Measurements from ENCODE around the gene ELANE.
A peak's percentile ranks its signal among the peaks of the same experiment; 100 is the strongest.

Gene ELANE

DNA sequence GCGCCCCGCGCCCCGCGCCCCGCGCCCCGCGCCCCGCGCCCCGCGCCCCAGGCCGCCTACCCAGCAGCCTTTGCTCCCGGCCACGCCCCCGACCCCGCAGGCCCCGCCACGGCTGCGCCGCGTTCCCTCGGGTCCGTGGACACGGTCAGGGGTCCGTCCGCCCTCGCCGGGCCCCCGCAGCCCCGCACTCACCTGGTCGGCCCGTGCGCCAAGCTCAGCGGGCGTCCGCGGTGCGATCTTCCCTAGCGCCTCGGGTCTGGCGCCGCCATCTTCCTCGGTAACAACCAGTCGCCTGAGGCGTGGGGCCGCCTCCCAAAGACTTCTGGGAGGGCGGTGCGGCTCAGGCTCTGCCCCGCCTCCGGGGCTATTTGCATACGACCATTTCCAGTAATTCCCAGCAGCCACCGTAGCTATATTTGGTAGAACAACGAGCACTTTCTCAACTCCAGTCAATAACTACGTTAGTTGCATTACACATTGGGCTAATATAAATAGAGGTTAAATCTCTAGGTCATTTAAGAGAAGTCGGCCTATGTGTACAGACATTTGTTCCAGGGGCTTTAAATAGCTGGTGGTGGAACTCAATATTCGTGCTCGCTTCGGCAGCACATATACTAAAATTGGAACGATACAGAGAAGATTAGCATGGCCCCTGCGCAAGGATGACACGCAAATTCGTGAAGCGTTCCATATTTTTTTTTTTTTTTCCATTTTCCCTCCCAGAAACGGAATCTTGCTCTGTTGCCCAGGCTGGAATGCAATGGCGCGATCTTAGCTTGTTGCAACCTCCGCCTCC, 41.0 kb downstream of the ELANE start, which contains the start of the genes MED16 and RNU6-9:
TSS of gene MED16 (minus strand) at position 294 of the 796 bp plus-strand sequence. CDS start 2,056 bp downstream, outside the sequence.
TSS of gene RNU6-9 (plus strand) at position 591 of the 796 bp plus-strand sequence.
- peak; percentile 50 to 94 (median 84) for DNase-seq

DNA sequence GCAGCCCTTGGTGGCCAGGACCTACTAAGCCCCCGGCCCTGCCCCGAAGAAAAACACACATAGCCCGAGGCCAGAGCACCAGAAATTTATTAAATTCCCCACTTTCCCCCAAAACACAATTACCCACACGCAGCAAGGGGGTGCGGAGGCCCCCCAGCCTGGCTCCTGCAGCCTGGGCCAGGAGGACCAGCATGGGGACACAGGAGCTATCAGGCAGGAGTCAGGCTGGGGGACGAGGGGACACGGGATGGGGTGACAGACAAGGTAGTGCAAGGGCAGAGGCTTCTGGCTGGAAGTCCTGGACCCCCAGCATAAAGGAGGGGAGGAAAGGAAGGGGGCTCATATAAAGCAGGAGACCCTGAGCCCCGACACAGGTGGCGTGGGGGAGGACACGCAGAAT, 44.3 kb downstream of the ELANE start:
- DNase-seq: no peak

DNA sequence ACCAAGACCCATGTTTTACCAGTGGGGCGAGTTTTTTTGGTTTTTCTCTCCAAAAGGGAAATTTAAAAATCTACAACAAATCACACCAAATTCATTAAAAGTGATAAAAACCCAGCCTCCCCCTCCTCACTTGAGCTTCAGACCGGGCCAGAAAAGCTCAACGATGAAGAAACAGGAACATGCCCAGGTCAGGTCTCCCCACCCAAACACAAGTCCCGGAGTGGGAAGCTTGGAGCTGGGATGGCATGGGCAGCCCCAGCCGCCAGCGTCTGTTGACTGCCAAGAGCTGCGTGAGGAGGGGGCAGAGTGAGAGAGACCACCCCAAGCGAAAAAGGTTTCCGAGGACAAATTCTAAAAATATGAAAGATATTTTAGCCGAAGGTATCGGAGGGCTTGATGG, 44.9 kb downstream of the ELANE start:
- no peak for DNase-seq

DNA sequence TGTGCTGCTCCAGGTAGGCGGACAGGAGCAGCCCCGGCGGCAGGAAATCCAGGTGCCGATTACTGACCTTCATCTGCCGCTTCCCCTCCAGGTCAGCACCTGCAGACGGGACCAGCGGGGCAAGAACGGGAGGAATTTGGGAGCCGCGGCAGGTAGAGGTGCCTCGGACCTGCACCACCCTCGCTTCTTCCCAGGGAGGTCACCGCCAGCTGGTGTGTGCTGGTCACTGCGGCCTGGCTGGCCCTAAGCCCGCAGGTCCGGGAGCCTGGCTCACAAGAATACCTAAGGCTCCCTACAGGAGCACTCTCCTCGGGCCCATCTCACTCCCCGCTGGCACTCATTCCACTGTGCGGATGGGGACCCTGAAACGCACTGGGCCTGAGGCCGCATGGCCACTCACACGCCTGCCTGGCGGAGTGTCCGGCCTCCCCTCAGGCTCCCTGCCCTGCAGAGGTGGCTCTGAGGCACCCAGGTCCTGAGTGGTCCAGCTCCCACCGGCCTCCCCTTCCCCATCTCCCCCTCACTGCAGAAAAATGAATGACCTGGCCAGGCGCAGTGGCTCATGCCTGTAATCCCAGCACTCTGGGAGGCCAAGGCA, 45.4 kb downstream of the ELANE start:
- DNase-seq: no peak

DNA sequence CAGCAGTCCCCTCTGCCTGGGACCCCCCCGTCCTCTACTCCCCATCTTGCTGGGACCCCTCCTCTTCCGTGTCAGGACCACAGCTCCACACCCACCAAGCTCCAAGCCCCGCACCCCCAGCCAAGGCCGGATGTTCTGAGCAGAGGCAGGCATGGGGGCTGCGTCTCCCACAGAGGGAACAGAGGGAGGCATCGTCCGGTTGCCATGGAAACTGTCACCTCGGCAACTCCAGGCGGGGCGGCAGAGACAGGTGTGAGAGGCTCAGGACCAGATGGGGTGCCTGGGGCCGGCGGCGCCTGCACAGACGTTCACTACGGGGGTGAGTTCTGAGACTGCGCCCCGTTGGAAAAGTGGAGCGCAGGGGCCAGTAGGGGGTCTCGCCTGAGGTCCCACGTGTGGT, 46.6 kb downstream of the ELANE start:
- DNase-seq: peak in 45 of 56 donors; percentile 23 to 94 (median 68)

DNA sequence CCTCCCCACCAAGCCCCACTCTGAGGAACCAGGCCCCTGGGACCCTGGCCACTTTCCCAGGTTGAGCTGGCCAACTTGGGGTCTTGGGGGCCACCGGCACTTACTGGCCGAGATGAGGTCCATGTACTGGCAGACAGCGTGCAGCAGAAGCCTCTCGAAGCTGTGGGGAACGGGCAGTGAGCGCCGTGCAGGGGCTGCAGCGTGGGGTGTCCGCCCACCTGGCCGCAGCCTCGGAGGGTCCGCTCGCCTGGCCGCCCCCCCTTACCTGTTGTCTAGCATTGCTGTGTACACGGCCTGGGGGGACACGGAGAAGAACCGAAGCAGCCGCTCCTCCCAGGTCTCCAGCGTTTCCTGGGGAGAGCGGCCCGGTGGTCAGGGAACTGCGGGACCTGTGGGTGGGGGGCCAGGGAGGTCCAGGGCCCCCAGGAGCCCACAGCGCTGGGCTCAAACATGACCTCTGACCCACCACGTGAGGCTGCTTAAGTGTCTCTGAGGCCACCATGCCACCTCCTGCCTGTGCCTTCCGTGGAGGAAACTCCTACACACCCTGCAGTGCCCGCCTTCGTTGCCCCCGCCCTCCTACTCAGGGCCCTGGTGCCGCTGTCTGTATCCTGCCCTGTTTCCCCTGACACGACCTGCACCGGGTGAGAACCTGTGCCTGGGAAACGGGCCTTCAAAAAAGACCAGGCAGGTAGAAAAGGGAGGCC, 47.4 kb downstream of the ELANE start:
- DNase-seq: no peak

DNA sequence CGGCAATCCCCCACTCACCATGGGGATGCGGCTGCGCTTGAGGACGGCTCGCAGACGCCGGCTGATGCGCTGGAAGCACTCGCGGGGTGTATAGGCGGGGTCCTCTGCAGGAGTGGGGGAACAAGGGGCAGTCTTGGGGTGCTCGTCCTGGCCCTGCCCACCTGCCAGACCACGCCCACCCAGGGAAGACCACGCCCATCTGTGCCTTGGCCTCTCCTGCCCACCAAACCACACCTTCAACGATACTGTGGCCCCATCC, 47.9 kb downstream of the ELANE start:
- DNase-seq: no peak

DNA sequence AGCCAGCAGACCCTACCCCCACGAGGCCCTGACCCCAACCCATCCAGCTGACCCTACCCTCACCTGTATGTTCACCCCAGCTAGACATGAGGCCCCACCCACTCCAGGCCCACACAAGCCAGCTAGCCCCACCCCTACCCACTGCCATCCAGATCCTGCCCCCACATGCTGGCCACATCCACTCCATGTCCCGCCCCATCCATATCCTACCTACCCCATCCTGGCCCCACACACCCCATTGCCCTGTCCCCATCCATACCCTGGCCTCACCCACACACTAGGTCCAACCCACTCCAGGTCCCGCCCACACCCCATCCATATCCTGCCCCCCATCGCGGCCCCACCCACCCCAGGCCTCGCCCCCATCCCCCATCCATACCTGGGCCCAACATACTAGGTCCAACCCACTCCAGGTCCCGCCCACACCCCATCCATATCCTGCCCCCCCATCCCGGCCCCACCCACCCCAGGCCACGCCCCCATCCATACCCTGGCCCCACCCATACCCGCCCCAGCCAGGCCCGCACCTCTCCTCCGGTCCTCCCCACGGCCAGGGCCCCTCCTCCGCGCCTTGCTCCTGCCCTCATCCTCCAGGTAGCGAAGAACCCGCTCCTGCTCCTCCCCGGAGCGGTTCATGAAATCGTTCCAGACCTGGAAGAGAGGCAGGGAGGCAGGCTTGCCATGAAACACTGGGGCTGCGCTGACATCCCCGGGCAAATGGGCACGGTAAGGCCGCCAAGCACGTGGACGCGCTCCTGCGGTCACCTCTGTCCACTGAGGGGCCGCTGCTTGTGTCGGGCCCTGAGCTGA, 48.4 kb downstream of the ELANE start:
- DNase-seq: peak in 5 of 56 donors; percentile 9 to 48 (median 15)

DNA sequence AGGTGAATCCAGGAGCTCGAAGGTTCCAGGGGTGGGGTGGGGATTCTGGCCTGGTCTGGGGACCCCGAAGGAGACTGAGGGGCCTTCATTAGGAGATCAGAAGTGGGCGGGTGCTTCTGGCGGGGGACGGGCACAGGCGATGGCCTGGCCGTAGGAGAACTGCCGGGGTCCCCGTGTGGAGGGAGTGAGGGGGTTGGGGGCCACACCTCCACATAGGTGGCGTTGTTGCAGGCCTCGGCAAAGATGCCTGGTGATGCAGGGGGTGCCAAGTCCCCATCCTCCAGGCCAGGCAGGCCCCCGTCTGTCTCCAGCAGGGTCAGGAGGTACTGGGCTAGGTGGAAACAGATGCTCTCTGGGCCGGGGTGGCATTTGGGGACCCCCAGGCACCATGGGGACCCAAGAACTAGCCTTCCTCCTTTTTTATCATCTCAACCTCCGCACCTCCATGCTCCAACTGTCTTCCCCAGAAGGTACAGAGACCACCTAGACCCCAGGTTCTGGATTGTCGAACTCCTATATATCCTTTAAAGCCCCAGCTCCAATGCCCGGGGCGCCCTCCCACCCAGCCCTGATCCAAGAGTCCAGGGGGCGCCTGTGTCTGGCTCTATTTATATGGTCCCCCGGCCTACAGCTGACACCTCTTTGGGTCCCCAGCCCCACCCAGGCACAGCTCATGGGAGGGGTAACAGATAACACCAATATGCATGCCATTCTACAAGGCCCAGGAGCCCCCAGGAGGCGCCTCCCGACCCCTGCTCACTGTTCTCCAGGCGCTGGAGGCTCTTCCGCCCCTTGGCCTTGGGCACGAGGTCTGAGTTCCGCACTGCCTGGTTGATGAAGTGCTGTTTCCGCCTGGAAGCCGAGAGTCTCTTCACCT, 49.4 kb downstream of the ELANE start:
- no peak for DNase-seq

DNA sequence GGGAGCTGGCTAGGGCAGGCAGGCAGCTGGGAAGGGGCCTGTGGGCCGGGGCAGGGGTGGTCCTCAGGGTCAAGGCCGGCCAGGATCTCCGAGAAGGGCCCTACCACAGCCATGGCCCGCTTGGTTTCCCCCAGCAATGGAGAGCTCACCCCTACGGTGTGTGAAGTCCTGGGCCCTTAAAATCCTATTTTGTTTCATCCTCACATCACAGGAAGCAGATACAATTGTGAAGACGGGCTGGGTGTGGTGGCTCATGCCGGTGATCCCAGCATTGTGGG, 49.9 kb downstream of the ELANE start:
- no peak for DNase-seq

DNA sequence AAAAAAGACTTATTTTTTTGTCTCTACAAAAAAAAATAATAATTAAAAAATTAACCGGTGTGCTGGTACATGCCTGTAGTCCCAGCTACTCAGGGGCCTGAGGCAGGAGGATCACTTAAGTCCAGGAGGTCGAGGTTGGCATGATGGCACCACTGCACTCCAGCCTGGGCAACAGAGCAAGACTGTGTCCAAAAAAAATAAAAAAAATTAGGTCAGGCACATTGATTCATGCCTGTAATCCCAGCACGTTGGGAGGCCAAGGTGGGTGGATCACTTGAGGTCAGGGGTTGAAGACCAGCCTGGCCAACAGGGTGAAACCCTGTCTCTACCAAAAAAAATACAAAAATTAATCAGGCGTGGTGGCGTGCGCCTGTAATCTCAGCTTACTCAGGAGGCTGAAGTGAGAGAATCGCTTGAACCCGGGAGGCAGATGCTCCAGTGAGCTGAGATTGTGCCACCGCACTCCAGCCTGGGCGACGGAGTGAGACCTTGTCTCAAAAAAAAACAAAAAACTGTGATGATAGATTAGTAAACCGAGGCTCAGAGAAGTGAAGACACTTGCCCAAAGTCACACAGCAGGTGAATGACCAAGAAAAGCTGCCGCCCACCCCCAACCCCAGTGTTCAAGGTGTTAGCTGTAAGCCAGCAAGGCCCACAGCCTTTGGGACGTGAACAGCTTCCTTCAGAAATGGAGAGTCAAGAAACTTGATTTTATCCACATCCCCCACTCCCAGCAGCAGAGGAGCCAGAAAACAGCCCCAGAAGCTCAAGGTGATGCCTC, 50.5 kb downstream of the ELANE start:
- no peak for DNase-seq

DNA sequence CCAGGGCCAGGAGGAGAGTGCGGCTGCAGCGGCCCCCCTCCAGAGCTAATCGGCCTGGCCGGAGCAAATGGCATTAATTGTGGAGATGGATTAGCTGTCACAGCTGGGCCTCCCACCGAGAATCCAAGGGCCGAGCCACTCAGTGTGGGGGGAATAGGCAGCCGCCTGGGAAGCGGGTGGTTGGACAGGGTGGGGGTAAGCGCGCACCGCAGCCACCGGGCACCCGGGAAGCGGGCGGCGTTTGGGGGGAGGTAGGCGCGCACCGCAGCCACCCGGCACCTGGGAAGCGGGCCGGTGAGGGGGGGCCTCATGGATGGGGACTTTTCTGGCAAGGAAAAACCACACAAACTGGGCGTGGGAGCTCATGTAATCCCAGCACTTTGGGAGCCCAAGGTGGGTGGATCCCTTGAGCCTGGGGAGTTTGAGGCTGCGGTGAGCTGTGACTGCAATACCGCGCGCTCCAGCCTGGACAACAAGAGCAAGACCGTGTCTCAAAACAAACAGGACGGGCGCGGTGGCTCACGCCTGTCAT, 51.2 kb downstream of the ELANE start:
- DNase-seq: peak in 1 of 56 donors; percentile 17

DNA sequence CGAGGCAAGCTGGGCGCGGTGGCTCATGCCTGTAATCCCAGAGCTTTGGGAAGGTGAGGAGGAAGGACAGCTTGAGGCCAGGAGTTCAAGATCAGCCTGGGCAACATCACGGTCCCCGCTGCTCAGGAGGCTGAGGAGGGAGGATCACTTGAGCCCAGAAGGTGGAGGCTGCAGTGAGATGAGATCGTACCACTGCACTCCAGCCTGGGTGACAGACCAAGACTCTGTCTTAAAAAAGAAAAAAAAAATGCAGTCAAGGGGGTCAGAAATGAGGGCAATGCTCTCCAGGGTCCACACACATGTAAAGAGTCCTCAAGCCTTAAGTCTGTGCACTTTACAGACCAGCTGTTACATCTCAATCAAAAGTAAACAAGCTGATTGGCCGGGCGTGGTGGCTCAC, 52.4 kb downstream of the ELANE start:
- DNase-seq: no peak

Measured in nucleus accumbens (tissue), 56 donors.